Activated effector memory CD4-positive, alpha-beta T cell treated with anti-CD3 and anti-CD28 coated beads, Interleukin-2, amount 50 U/mL, for 16 hours (primary cell): ENCODE measurements around the gene NFXL1.
"Not testable (repeated sequence)": the region's sequence is repeated elsewhere in the genome, so short reads cannot be mapped to it uniquely, and the experiment has no call there.

Experiments used
- DNase-seq: peaks from one replicate; pipeline ENCODE4 v3.0.0-alpha.2; 2020

The NFXL1 gene

GRCh38 chr4:47914220-47914925, at the start of gene NFXL1:
NFXL1 (minus strand) TSS chr4:47914583; CDS start chr4:47914203, 380 bp downstream.
- peak; percentile 99 for DNase-seq

GRCh38 chr4:47954677-47955076, 40.3 kb upstream of the NFXL1 start:
- no peak for DNase-seq

GRCh38 chr4:47954245-47954644, 39.9 kb upstream of the NFXL1 start:
- DNase-seq: no peak

- no peak for DNase-seq
These were observed 31.7 kb upstream of the NFXL1 start for GRCh38 chr4:47945930-47946726.

GRCh38 chr4:47942081-47942819, 27.9 kb upstream of the NFXL1 start:
- no peak for DNase-seq

GRCh38 chr4:47939456-47939855, 25.1 kb upstream of the NFXL1 start:
- DNase-seq: no peak

- DNase-seq: no peak
These were observed 22.0 kb upstream of the NFXL1 start for GRCh38 chr4:47936336-47936735.

GRCh38 chr4:47933840-47934239, 19.5 kb upstream of the NFXL1 start:
- no peak for DNase-seq

- DNase-seq: no peak
These were observed 16.8 kb upstream of the NFXL1 start for GRCh38 chr4:47930971-47931804.

- DNase-seq: no peak
These were observed 15.4 kb upstream of the NFXL1 start for GRCh38 chr4:47929682-47930201.

GRCh38 chr4:47926667-47927258, 12.4 kb upstream of the NFXL1 start:
- DNase-seq: peak; percentile 76

GRCh38 chr4:47923261-47923608, 8.9 kb upstream of the NFXL1 start:
- not testable (repeated sequence) for DNase-seq

GRCh38 chr4:47922436-47923260, 8.3 kb upstream of the NFXL1 start:
- DNase-seq: not testable (repeated sequence)

- not testable (repeated sequence) for DNase-seq
These were observed 2.8 kb upstream of the NFXL1 start for GRCh38 chr4:47917163-47917562.

- no peak for DNase-seq
These were observed 995 bp upstream of the NFXL1 start for GRCh38 chr4:47915378-47915777.

- no peak for DNase-seq
These were observed 499 bp upstream of the NFXL1 start for GRCh38 chr4:47914926-47915237.

- peak; percentile 78 for DNase-seq
These were observed 543 bp downstream of the NFXL1 start for GRCh38 chr4:47913861-47914219.

- no peak for DNase-seq
These were observed 1.1 kb downstream of the NFXL1 start for GRCh38 chr4:47913330-47913729.

- no peak for DNase-seq
These were observed 7.2 kb downstream of the NFXL1 start for GRCh38 chr4:47907089-47907646.

- no peak for DNase-seq
These were observed 14.7 kb downstream of the NFXL1 start for GRCh38 chr4:47899639-47900038.

- DNase-seq: no peak
These were observed 22.5 kb downstream of the NFXL1 start for GRCh38 chr4:47891928-47892327.
